Activated B cell treated with CpG ODN at 0.5 μM for 24 hours (primary cell): Measurements from ENCODE around the gene ZNF341. TPM values are rescaled to one million over a fixed set of nuclear protein-coding genes. Genes with fewer than 3 reads are reported as not detected.

Experiments used
- ATAC-seq: fragments of 200-7000 bp; cut with Tn5 transposase; one replicate; pipeline ENCODE4 v1.10.0; 2021; ENCODE audit warnings: low read depth, mild to moderate bottlenecking, moderate library complexity
- CTCF ChIA-PET: fragments of 350-600 bp; sonication (Branson Sonifier 250); formaldehyde crosslinking; loops from one replicate; lab custom pipeline; 2021; ENCODE audit warnings: antibody characterized with exemption; lab: Charles Lee
- POLR2A ChIA-PET: fragments of 350-600 bp; sonication (Branson Sonifier 250); formaldehyde crosslinking; loops from one replicate; lab custom pipeline; 2021; ENCODE audit warnings: antibody characterized with exemption; lab: Charles Lee
- DNase-seq: peaks from one replicate; pipeline ENCODE4 v3.0.0; 2022
- H3K27ac Mint-ChIP-seq: one replicate; pipeline ENCODE4 v1.8.0; 2020; ENCODE audit warnings: mixed read lengths
- H3K27me3 Mint-ChIP-seq: one replicate; pipeline ENCODE4 v1.8.0; 2021; ENCODE audit warnings: mixed read lengths
- H3K36me3 Mint-ChIP-seq: one replicate; pipeline ENCODE4 v1.8.0; 2021; ENCODE audit warnings: low read depth, mixed read lengths
- H3K4me1 Mint-ChIP-seq: one replicate; pipeline ENCODE4 v1.8.0; 2021; ENCODE audit warnings: mixed read lengths
- H3K4me3 Mint-ChIP-seq: one replicate; pipeline ENCODE4 v1.8.0; 2020; ENCODE audit warnings: mild to moderate bottlenecking, mixed read lengths
- H3K9me3 Mint-ChIP-seq: one replicate; pipeline ENCODE4 v1.8.0; 2020; ENCODE audit warnings: mixed read lengths
- CTCF ChIP-seq: fragments of 200-600 bp; IDR thresholded peaks from one replicate; pipeline ENCODE4 v1.8.0; 2022; ENCODE audit warnings: antibody characterized with exemption, mild to moderate bottlenecking
- intact Hi-C: fragments of 100-400 bp; cut with micrococcal nuclease; formaldehyde crosslinking; loops from one replicate; pipeline ENCODE4 v1.15.1; 2024
- total RNA-seq: library from RNA; stranded (reverse); gene quantifications from 2 replicates; pipeline ENCODE4 v1.2.3, GENCODE V29; 2022

ZNF341 gene
- total RNA-seq, 1 donor from 2014 or later, result 10.1 TPM

GRCh38 chr20:33732166-33732970 is 572 bp downstream of the ZNF341 start:
- Mint-ChIP-seq H3K4me1 (peaks cover 26% of the 10 kb centered on the region), H3K4me3 (peak overlapping the region; percentile 90), H3K27me3 (no peaks in the 10 kb centered on the region), H3K27ac (peak overlapping the region; percentile 84), H3K36me3 (peaks cover 12% of the 10 kb centered on the region), H3K9me3 (peaks cover 10% of the 10 kb centered on the region)
- TF ChIP-seq CTCF, result no peak
- CTCF ChIA-PET, result interaction anchor here (0.9 to 1.6 kb wide), 12 partner anchors 22 to 290 kb away, joined by 3 to 7 read pairs (median 4); partner anchors contain the start of genes ACTL10 and CHMP4B
- peak; percentile 96 for DNase-seq
- intact Hi-C loops, result loop anchor here (1.0 to 5.0 kb wide), 8 partner anchors 41 to 380 kb away; partner anchors contain the start of genes ACTL10, CHMP4B, E2F1 and EIF2S2
- POLR2A ChIA-PET, result interaction anchor here (0.5 to 3.9 kb wide), 27 partner anchors 9 to 1933 kb away, joined by 3 to 102 read pairs (median 5); partner anchors contain the start of genes ACTL10, CBFA2T2, CHMP4B and EIF2S2
- peak; percentile 40 for ATAC-seq

GRCh38 chr20:33733654-33734576 is 2.1 kb downstream of the ZNF341 start:
- Mint-ChIP-seq H3K36me3 (peaks cover 15% of the 10 kb centered on the region), H3K27ac (peak overlapping the region; percentile 84), H3K9me3 (peaks cover 10% of the 10 kb centered on the region), H3K4me3 (peak overlapping the region; percentile 26), H3K27me3 (no peaks in the 10 kb centered on the region), H3K4me1 (peaks cover 31% of the 10 kb centered on the region)
- CTCF ChIA-PET, result interaction anchor here (1.1 to 1.6 kb wide), 4 partner anchors 12 to 77 kb away, joined by 3 to 6 read pairs (median 3); partner anchors contain the start of gene CHMP4B
- TF ChIP-seq CTCF, result no peak
- POLR2A ChIA-PET, result interaction anchor here (0.7 to 3.9 kb wide), 16 partner anchors 13 to 1969 kb away, joined by 4 to 102 read pairs (median 9); partner anchors contain the start of genes ACTL10, CHMP4B, EIF2S2 and PXMP4
- intact Hi-C loops, result loop anchor here (1.0 to 5.0 kb wide), 3 partner anchors 123 to 379 kb away; partner anchors contain the start of gene EIF2S2
- ATAC-seq (peak; percentile 6), DNase-seq (peak; percentile 24)

- POLR2A ChIA-PET, result no interaction called here
- intact Hi-C loops, result no loop called here
- peaks cover 15% of the 10 kb centered on the region for H3K36me3 Mint-ChIP-seq
- peaks cover 10% of the 10 kb centered on the region for H3K9me3 Mint-ChIP-seq
- CTCF ChIA-PET, result no interaction called here
- no peak for ATAC-seq
- DNase-seq, result no peak
- peaks cover 26% of the 10 kb centered on the region for H3K4me1 Mint-ChIP-seq
- peak overlapping the region; percentile 11 for H3K27ac Mint-ChIP-seq
- TF ChIP-seq CTCF, result no peak
- H3K4me3 Mint-ChIP-seq, result no peak overlapping the region
- H3K27me3 Mint-ChIP-seq, result no peaks in the 10 kb centered on the region
Measured at GRCh38 chr20:33736962-33737361, 5.2 kb downstream of the ZNF341 start.

GRCh38 chr20:33739493-33739892 is 7.7 kb downstream of the ZNF341 start:
- POLR2A ChIA-PET, result no interaction called here
- H3K27ac Mint-ChIP-seq, result no peak overlapping the region

More at GRCh38 chr20:33739493-33739892, 7.7 kb downstream of the ZNF341 start:
- Mint-ChIP-seq H3K4me3 (no peak overlapping the region), H3K4me1 (peaks cover 10% of the 10 kb centered on the region), H3K36me3 (peaks cover 12% of the 10 kb centered on the region), H3K9me3 (peaks cover 10% of the 10 kb centered on the region), H3K27me3 (no peaks in the 10 kb centered on the region)
- intact Hi-C loops, result no loop called here
- TF ChIP-seq CTCF, result no peak
- CTCF ChIA-PET, result no interaction called here
- ATAC-seq, result no peak
- DNase-seq, result no peak
